ENCODE data around the gene GALNT12.

Gene GALNT12

DNA sequence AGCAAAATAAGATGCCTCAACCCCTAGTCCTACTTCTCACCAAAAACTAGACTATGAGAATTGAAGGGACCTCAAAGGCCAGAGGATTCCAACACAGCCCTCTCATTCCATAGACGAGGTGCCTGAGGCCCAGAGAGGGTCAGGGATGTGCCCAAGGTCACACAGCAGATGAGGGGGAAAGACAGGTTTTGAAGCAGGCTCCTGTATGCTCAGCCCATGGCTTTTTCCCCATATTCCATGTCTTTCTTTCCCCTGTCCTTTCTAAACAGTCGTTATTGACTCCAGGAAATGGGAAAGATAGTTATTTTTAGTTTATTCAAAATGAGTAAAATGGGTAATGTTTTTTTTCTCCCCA lies 75.1 kb downstream of the GALNT12 start:
- no peak for DNase-seq

DNA sequence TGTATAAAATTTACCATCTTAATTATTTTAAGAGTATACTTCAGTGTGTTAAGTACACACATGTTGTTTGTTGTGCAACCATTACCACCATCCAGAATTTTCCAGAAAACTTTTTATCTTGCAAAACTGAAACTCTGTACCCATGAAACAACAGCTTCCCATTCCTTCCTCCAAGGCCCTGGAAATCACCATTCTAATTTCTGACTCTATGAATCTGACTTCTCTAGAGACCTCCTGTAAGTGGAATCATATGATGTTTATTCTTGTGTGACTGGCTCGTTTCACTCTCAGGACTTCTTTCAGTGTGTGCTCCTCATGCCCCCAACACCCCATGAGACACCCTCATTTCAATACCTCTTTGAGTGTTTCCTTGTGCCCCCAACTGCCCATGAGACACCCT lies 75.8 kb downstream of the GALNT12 start:
- no peak for DNase-seq

DNA sequence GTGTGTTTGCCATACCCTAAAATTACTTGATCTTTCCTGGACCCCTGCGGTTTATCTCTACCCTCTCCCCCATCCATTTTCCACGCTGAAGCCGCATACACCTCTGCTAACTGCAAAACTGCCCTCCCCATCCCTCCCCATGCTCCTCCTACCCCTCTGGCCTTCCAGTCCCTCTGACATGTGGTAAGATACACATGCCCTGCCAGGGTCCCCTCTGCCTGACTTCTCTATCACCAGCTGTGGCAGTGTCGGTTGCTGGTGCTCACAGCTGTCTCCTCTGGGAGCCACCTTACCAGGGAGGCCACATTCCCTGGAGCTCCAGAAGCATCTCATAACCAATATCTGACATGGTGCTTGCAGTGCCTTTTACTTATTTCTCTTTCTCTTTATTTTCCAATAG lies 77.4 kb downstream of the GALNT12 start:
- no peak for DNase-seq

DNA sequence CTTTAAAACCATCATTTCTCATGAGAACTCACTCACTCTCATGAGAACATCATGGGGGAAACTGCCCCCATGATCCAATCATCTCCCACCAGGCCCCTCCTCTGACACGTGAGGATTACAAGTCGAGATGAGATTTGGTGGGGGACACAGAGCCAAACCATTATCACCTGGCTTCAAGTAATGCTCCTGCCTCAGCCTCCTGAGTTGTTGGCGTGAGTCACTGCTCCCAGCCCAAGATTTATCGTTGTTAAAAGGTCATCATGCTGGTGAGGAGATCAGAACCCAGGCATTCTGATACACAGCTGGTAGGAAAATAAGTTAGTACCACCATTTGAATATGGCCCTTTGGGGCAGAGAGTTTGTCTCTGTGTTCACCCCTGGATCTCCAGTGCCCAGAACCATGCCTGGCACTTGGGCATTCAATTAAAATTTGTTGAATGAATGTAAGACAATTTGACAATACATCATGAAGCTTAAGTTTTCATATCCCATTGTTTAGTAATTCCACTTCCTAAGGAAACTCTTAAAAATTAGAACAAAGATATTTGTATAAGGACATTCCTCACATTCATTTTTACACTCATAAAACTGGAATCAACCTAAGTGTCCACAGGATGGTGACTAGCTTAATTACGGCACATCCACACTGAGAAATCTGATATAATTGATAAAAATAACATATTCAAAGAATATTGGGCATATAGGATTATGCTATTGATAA lies 78.3 kb downstream of the GALNT12 start:
- DNase-seq: no peak

DNA sequence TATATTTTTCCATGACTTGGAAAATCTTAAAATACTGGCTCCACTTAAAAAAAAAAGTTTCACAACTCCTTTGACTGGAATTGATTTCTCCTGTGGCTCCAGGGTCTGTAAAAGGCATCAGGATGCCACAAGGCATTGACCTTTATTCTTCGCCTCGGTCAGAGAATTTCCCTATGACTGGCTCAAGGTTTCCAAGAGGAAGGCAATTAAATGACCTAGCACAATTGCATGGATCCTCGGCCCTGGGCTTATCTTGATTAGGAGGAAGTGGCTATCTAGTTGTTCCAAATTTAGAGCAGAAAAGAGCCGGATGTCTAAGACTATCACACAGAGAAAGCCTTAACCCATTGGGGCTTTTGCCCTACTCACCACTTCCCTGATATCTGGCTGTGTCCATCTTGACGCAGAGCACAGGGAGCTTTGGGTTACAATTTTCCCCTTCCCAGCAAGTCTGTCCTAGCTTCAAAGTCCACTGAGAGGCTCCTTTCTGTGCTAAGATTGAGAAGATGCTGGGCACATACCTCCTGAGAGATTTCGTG lies 79.3 kb downstream of the GALNT12 start:
- no peak for DNase-seq

DNA sequence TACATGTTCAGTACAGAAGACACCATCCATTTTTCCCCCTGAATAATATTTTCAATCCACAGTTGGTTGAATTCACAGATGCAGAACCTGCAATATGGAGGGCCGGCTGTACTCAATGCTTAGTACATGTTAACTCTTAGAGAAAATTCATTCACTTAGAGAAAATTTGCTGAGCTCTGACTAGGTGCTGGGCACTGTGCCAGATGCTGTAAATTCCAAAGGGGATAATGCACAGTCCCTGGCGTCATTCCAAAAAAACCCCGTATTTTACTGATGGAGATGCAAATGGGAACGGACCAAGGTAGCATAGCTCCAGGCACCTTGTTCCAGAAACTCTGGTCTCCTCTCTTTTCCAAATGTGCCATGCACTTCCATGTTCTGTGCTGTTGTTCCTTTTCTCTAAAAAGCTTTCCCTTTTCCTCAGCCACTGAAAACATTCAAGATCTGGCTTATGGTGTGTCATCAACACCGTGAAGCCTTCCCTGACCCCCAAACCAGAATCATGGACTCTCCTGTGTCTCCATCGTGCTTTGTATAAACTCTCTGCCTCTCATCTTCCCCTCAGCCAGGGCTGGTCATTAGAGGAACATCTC lies 80.5 kb downstream of the GALNT12 start:
- no peak for DNase-seq

DNA sequence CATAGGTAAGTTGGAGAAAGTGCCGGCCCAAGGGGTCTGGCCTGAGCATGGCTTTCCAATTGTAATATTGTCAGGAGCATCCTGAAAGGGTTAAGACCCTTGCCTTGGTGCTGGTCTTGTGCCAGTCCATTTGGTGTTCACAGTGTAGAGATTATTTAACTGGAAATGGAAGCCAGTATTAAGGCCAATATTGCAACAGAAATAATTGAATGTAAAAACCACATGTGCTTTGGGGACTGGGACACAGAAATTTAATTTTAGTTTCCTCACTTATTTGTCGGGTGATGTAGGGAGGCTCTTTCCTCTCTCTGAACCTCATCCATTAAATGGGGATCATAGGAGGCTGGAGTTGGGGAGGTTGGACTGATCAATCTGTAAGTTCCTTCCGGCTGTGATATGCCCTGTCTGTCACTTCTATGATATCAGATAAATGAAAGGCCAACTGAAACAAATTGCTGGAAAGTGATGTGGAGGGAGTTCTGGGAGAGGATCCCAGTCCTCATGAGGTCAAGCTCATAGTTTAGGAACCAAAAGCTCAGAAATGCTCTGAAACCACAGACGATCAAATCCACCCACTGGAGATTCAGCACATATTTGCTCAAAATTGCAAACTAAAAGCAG lies 81.4 kb downstream of the GALNT12 start:
- no peak for DNase-seq

DNA sequence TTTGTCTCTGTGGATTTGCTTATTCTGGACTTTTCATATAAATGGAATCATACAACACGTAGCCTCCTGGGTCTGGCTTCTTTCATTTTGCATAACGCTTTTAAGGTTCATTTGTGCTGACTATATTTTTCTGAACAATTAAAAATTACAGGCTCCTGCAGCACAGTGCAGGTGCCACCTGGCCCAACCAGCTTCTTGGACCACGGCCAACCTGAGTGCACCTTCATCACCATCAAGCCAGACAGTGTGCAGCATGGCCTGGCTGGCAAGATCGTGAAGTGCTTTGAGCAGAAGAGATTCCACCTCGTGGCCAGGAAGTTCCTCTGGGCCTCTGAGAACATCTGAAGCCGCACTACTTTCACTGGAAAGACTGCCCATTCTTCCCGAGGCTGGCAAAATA lies 82.8 kb downstream of the GALNT12 start:
- no peak for DNase-seq

DNA sequence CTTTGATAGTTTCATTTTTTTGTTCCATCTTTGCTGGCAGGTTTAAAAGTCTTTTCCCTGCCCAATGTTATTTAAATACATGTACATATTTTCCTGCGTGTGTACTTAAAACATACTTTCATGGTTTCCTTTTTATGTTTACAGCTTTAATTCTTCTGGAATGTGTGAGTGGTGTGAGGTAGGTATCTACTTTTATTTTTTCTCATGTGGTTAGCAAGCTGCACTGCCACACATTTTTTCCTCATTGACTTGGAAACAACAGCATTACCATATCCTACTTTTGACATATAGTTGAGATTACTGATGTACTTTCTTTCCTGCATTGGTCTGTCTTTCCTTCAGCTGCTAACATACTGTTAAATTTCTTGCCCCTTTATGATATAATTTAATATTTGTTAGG lies 84.8 kb downstream of the GALNT12 start:
- no peak for DNase-seq

DNA sequence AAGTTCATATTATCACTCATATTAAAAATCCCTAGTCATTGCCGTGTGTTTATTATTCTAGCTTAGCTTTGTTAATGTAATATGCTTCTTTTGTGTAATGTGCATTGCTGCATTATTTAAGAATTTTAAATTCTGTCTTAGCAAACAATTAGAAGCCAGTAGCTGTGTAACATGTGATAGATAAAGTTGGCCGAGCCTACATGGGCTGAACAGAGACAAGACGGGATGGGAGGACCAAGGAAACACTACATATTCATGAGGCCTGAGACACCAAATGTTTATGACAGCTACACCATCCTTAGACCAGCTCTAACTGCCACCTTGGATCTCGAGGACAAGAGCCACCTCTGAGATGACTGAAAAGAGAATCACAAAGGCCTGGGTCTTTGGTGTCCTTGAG lies 85.2 kb downstream of the GALNT12 start:
- no peak for DNase-seq

DNA sequence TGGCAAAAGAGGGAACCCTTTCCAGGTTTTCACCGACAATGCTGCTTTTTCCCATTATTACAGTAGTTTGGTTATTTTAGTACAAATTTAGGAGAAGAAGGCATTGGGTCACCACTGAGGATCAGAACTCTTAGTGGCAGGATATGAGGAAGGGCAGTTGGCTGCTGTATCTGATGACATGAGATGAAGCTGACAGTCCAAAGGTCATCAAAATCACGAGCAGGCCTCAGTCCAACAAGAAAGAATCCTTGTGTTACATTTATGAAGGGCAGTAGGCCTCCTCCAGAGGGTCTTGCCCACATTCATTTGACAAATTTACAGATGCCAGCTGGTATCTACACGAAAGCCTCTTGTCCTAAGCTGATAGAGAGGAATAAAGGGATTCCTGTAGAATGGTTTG lies 86.7 kb downstream of the GALNT12 start:
- no peak for DNase-seq

DNA sequence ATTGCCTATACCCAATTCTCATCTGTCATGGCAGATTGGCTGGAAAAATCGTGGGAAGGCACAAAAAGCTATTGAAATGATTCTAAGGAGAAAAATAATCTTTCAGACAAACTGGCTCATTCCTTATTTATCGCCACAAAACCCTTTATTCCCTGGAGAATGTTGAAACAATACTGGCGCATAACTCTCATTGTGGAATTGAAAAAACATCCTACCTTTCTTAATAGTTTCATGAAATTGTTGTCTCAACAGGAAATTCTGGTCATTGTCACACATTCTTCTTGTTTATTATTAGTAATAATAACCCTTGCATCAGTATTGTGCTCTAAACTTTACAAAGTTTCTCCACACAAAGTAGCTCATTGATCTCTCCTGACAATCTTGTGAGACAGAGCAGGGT lies 87.3 kb downstream of the GALNT12 start:
- no peak for DNase-seq

DNA sequence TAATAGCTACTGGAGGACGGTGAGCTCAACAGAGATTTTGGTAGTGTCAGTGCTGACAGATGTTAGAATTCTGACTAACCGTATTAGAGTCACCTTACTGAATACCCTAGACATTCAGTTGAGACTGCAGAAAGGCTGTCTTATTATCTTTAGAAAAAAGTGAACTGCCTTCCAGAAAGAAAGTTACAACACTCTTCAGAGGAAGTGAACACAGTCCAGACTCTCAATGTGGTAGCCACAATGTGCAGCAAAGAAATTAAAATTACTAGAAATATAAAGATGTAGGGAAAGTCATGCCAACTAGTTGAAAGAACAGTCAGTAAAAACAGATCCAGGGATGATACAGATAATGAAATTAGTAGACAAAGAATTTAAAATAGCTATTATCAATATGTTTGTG lies 89.2 kb downstream of the GALNT12 start:
- DNase-seq: peak; percentile 19

DNA sequence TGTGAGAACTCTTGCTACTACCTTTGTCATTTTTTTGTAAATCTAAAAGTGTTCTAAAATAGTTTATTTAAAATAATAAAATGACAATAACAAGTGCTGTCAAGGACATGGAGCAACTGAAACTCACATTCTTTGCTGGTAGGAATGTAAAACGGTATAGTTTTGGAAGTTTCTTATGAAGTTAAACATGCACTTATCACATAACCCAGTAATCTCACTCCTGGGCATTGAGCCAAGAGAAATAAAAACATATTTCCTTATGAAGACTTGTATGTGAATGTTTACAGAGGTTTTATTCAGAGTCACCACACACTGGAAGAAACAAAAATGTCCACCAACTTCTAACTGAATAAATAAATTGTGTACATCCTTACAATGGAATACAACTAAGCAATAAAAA lies 90.3 kb downstream of the GALNT12 start:
- DNase-seq: no peak

DNA sequence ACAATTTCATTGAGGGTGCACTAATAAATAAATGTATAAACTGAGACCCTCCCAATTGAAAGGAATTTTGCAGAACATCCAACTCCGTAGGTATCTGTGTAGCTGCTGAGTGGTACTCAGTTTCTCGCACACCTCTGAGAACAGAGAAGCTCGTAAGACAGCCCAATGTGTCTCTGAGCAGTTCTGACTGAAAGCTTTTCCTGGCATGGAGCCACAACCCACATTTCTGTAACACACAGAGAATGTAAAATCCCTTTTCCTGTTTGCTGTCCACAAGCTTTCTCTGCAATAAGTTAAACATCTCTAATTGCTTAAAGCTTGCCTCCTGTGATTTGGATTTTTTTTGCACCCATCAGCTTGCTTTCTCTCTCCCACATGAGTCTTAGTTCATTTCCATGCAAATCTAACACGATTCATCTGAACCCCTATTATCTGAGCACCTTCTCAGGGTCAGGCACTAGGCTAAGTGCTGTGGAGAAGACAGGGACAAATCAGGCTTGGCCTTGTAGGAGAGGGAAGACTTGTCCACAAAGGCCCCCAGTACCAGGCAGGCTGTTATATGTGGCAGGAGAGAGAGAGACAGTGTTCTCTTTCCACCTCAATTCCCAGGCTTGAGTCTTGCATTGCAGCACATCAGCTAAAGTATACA lies 92.1 kb downstream of the GALNT12 start:
- peak; percentile 31 for DNase-seq

Data from GF-D8 (cell line).